ENCODE data around the gene CNDP2.

CNDP2 gene

DNA sequence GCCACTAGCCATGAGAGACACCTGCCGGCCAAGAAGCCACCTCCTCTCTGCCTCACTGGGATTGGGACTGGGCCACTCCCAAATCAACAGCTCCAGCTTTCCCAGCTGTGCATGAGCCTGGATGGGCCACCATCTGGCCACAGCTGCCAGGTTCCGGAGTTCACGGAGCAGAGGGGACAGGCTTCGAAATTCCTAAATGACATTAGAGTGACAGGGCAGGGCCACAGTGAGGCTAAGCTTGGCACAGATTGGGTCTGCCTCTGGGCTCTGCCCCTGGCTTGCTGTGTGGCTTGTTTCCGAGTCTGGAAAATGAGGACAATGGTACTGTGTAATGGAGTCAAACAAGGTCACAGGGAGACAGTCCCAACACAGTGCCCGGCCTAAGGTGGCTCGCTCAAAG, 45.5 kb upstream of the CNDP2 start:
- Histone ChIP-seq H3K4me3 (ENCODE audit: insufficient read depth, low read length, poor library complexity, severe bottlenecking) (no peak overlapping the region), H3K9ac (ENCODE audit: low read length) (no peak overlapping the region), H3K36me3 (ENCODE audit: low read length) (no peaks in the 10 kb centered on the region), H3K9me2 (replicated peaks; ENCODE audit: insufficient read depth, low read length) (no peaks in the 10 kb centered on the region), H3K9me3 (ENCODE audit: insufficient read depth, low read length) (no peaks in the 10 kb centered on the region), H3K4me2 (ENCODE audit: low read depth, low read length, poor library complexity, severe bottlenecking) (no peak overlapping the region), H4K20me1 (ENCODE audit: low read depth, low read length) (no peaks in the 10 kb centered on the region), H3K27me3 (ENCODE audit: low read length) (no peaks in the 10 kb centered on the region), H2AFZ (ENCODE audit: low read depth, low read length, severe bottlenecking) (no peak overlapping the region), H3K79me2 (ENCODE audit: insufficient read depth, low read length) (no peaks in the 10 kb centered on the region), H3K27ac (ENCODE audit: low read depth, low read length) (no peak overlapping the region), H3F3A (ENCODE audit: insufficient read depth) (no peaks in the 10 kb centered on the region)
- TF ChIP-seq, protein P1, sequence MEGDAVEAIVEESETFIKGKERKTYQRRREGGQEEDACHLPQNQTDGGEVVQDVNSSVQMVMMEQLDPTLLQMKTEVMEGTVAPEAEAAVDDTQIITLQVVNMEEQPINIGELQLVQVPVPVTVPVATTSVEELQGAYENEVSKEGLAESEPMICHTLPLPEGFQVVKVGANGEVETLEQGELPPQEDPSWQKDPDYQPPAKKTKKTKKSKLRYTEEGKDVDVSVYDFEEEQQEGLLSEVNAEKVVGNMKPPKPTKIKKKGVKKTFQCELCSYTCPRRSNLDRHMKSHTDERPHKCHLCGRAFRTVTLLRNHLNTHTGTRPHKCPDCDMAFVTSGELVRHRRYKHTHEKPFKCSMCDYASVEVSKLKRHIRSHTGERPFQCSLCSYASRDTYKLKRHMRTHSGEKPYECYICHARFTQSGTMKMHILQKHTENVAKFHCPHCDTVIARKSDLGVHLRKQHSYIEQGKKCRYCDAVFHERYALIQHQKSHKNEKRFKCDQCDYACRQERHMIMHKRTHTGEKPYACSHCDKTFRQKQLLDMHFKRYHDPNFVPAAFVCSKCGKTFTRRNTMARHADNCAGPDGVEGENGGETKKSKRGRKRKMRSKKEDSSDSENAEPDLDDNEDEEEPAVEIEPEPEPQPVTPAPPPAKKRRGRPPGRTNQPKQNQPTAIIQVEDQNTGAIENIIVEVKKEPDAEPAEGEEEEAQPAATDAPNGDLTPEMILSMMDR (IDR thresholded peaks at IDR 0.05; ENCODE audit: insufficient read depth, low read length, poor library complexity, severe bottlenecking) = no peak
- no peak for TF ChIP-seq EZH2phosphoT487 (conservative IDR thresholded peaks at IDR 0.05; ENCODE audit: low read length)

DNA sequence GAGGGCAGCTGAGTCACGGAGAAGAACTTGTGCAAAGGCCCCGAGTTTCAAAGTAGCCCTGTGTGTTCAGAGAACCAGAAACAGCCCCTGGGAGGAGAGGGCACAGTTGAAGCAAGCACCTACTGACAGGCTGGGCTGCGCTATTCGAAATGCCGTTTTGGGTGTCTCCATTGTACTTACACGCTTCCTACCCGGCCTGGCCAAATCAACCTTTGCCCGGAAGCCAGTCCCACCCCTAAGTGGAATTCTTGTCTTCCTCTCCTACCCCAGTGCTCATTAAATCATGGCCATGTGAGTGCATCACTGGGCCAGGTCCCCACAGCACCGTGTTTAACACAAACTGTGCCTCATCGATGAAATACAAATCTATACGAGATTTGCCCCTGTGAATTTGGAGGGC, 45.0 kb upstream of the CNDP2 start:
- no peaks in the 10 kb centered on the region for H3K9me3 ChIP-seq (ENCODE audit: insufficient read depth, low read length)
- no peak overlapping the region for H3K4me3 ChIP-seq (ENCODE audit: insufficient read depth, low read length, poor library complexity, severe bottlenecking)
- no peak overlapping the region for H3K27ac ChIP-seq (ENCODE audit: low read depth, low read length)
- H3K79me2 ChIP-seq (ENCODE audit: insufficient read depth, low read length) = no peaks in the 10 kb centered on the region
- H4K20me1 ChIP-seq (ENCODE audit: low read depth, low read length) = no peaks in the 10 kb centered on the region
- H3F3A ChIP-seq (ENCODE audit: insufficient read depth) = no peaks in the 10 kb centered on the region
- no peaks in the 10 kb centered on the region for H3K9me2 ChIP-seq (replicated peaks; ENCODE audit: insufficient read depth, low read length)
- H3K4me2 ChIP-seq (ENCODE audit: low read depth, low read length, poor library complexity, severe bottlenecking) = no peak overlapping the region
- TF ChIP-seq, protein P1 (IDR thresholded peaks at IDR 0.05; ENCODE audit: insufficient read depth, low read length, poor library complexity, severe bottlenecking) = no peak
- TF ChIP-seq EZH2phosphoT487 (conservative IDR thresholded peaks at IDR 0.05; ENCODE audit: low read length) = no peak
- no peak overlapping the region for H3K9ac ChIP-seq (ENCODE audit: low read length)
- no peaks in the 10 kb centered on the region for H3K27me3 ChIP-seq (ENCODE audit: low read length)
- H3K36me3 ChIP-seq (ENCODE audit: low read length) = no peaks in the 10 kb centered on the region
- H2AFZ ChIP-seq (ENCODE audit: low read depth, low read length, severe bottlenecking) = no peak overlapping the region

DNA sequence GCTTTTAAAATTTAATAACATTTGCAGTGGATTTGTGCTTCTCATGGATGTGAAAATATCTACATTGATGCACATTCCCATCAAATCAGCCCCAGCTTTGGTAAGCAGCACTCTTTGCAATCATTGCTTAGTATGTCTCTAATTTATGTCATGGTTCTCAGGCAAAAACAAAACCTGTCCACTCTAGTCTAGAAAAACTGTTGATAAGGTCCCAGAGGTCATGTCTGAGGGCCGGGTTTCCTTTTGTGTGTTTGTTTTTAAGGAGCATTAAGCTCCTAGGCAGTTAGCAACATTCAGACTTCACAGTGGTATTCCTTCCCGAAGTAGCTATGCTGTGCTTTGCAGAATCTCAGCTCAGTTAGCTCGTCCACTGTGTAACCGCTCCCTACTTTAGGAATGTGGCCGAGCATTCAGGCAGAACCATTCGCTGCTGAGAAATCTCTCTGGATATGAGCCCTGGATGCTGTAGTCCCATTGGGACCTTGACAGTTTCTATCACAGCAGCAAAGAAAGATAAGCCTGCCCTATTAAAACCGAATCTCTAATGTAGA, 43.1 kb upstream of the CNDP2 start:
- H2AFZ ChIP-seq (ENCODE audit: low read depth, low read length, severe bottlenecking) = no peak overlapping the region
- H3K9ac ChIP-seq (ENCODE audit: low read length) = no peak overlapping the region
- no peak overlapping the region for H3K4me3 ChIP-seq (ENCODE audit: insufficient read depth, low read length, poor library complexity, severe bottlenecking)
- H3K79me2 ChIP-seq (ENCODE audit: insufficient read depth, low read length) = no peaks in the 10 kb centered on the region
- no peaks in the 10 kb centered on the region for H4K20me1 ChIP-seq (ENCODE audit: low read depth, low read length)
- H3K9me3 ChIP-seq (ENCODE audit: insufficient read depth, low read length) = no peaks in the 10 kb centered on the region
- no peak for TF ChIP-seq EZH2phosphoT487 (conservative IDR thresholded peaks at IDR 0.05; ENCODE audit: low read length)
- TF ChIP-seq, protein P1 (IDR thresholded peaks at IDR 0.05; ENCODE audit: insufficient read depth, low read length, poor library complexity, severe bottlenecking) = no peak
- no peaks in the 10 kb centered on the region for H3K36me3 ChIP-seq (ENCODE audit: low read length)
- no peak overlapping the region for H3K4me2 ChIP-seq (ENCODE audit: low read depth, low read length, poor library complexity, severe bottlenecking)
- H3K27ac ChIP-seq (ENCODE audit: low read depth, low read length) = no peak overlapping the region
- H3F3A ChIP-seq (ENCODE audit: insufficient read depth) = no peaks in the 10 kb centered on the region
- no peaks in the 10 kb centered on the region for H3K27me3 ChIP-seq (ENCODE audit: low read length)
- no peaks in the 10 kb centered on the region for H3K9me2 ChIP-seq (replicated peaks; ENCODE audit: insufficient read depth, low read length)

All from SU-DHL-6 (cell line).